GM18868 (cell line): ENCODE data around the gene INA.

Source experiments
- ATAC-seq: cut with Tn5 transposase; IDR thresholded peaks from one replicate; pipeline ENCODE4 v1.9.1; 2021; ENCODE audit warnings: mild to moderate bottlenecking, moderate library complexity; ENCODE audit not compliant: unreplicated experiment

INA gene

DNA sequence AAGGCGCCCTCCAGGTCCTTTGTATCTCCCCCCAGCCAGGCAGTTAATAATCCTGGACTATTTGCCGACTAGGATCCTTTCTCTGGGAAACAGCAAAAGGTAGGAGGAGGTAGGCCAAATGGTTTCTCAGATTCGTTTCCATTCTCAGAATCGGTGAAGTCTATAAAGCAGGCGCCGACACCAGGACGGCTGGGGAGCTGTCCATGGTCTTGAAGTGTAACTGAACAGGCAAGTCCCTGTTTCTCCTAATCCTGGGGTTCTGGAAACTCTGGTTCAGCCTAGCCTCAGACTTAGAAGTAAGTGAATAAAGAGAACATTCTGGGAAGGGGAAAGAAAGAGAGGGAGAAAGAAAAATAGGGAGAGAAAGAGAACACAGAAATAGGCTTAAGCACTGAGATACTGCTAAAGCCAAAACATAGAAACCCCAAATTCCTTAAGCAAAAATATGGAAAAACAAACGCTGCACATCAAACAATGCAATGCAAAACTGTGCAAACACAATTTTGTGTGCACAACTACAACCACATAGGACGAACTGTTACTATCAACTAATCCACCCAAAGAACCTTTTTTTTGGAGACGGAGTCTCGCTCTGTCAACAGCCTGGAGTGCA lies 11.1 kb upstream of the INA start:
- ATAC-seq = no peak

DNA sequence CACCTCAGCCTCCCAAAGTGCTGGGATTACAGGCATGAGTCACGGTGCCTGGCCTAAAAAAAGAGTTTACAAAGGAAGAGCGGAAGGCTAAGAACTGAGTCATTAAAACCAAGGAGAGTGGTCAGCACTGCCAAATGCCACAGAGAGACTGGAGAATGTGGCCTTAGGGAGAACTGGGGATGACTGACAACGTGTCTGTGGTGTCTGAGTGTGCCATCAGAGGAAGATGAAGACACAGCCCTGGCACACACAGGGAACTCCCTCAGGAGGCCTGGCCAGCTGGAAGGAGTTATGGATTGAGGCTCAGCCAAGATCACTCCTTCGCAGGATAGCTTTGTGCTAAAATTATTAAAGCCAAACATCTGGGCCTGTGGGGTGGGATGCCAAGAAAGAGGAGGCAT lies 3.9 kb upstream of the INA start:
- no peak for ATAC-seq

DNA sequence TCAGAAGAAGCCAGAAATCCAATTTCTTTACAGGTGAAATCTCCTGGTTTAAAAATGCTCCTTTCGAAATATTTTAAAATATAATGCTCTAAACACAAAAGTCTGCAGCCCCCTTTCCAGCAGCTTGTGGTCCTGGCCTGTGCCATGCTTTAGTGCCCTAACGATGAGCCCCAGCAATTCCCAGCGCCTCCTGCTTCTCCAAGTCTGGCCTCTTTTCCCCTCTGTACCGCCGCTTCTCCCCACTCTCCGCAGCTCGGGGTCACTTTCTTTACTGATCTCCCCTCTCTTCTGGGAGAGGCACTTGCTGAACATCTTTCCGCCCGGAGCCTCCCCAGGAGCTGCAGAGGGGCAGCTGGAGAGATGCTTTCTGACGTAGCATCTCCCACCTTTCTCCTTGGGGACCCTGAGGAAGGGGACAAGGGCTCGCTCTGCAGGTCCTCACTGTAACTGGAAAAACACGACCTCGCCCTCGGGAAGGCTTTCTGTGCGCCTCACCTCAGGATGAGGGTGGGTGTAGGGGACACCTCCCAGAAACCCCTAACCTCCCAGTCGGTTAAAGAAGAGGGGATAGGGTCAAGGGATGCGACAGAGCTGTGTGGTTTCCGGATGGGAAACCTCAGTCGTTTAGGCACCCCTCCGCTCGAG lies 565 bp upstream of the INA start:
- ATAC-seq = no peak

DNA sequence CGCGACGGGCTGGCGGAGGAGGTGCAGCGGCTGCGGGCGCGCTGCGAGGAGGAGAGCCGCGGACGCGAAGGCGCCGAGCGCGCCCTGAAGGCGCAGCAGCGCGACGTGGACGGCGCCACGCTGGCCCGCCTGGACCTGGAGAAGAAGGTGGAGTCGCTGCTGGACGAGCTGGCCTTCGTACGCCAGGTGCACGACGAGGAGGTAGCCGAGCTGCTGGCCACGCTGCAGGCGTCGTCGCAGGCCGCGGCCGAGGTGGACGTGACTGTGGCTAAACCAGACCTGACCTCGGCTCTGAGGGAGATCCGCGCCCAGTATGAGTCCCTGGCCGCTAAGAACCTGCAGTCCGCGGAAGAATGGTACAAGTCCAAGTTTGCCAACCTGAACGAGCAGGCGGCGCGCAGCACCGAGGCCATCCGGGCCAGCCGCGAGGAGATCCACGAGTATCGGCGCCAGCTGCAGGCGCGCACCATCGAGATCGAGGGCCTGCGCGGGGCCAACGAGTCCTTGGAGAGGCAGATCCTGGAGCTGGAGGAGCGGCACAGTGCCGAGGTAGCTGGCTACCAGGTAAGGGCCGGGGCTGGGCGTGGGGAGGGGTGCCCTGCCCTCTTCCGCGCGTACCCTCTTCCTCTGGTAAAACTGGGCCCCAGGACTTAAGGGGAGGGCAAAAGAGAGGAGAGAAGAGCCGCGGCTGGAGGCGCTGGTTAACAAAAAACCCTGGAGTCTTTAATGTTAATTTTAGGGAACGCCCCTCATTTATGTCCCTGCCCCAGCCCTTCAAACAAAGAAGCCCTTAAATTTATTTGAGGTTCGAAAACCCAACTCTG lies 987 bp downstream of the INA start:
- ATAC-seq = no peak

DNA sequence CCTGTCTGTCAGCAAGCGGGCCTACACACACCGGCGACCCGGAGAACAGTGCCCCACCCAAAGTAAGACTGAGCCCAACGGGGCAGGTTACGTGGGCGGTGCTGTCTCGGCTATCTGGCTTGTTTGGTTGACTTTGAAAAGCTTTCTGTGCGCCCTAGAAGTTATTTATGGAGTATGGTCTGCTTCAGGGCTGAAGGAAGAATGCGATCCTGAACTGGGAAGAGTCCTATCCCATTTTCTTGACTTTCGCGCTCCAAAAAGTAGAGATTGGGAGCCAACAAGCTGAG lies 1.5 kb downstream of the INA start:
- ATAC-seq = no peak

DNA sequence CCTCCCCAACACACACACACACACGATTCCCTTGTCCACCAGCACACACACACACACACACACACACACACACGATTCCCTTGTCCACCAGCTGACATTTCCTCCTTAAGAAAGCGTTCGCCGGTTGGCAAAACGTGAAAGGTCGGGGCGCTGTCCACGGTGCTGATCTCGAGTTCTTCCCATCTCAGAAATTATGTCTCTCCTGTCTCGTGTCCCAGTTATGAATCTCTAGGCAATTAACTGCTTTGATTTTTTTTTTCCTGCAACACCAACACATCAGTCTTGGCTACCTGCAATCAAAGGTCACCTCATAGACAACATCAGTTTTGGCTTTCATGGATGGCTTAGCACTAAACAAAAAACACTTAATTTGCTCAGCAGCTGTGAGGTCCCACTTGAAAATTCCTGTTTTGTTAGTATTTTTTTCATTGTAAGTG lies 1.9 kb downstream of the INA start:
- ATAC-seq = no peak

DNA sequence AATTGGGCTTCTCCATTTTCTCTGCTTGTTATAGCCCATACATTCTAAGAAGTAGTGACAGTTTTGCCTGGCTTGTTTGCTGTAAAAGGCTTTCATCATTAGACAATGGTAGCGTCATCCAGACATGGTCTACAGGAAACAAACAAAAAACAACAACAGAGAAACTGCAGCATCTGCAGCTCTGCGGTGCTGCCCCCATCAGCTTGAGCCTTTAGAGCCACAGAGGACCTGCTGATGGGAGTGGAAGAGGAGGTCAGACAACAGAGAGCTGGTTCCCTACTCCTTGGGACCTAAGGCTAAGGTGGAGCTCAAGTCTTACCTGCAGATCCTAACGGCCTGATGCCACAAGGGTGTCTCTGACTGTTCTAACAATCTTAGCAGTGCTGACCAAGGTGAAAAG lies 3.1 kb downstream of the INA start:
- ATAC-seq = no peak

DNA sequence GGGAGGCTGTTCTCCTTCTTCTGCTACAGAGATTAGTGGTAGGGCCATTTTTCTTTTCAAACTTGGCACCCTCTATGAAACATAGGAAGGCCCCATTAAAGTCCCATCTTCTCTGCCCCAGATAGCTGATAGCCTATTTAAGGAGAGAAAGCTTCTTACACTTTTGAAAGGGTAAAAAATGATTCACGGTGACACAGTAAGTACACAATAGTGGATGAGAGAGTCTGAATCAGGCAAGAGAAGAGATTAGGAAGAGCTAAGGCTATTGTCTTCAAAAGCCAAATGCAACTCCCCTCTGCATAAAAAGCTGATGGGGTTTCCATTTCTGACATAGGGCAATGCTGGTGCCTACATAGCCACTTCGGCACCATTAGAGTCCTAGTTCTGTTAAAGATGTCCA lies 3.6 kb downstream of the INA start:
- ATAC-seq = no peak

DNA sequence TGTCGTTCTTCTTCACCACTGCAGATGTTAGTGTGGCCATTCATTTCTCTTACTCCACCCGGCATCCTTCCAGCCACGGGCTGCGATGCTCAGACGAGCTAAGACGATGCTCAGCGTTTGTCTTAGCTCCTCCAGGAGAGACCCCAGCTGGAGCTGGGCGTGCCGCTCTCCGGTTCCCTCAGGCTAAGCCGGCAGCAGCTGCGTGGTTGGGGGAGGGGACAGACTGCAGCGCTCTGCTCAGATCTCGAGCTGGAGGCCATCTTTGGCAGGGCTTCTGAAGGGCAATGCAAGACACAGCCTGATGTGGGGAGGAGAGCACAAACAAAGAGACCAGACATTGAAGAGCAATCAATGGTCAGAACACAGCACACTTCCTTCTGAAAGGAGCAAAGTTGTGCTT lies 4.8 kb downstream of the INA start:
- no peak for ATAC-seq

DNA sequence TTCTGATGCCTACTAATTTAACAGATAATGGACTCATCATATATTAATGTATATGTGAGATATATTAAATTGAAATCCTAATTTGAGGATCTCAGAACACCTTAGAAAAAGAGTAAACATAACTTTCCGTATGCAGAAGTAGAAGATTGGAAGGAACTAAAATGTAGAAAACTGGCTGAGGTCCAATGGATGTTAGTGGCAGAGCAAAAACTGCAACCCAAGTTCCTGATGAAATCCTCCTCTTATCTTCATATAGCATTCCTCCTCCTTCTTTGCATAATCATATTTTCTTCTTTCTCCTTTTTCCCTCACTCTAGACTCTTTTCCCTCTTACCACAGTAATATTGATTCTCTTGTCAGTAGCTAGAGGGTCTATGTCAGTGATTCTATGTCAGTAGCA lies 6.0 kb downstream of the INA start:
- ATAC-seq = no peak

DNA sequence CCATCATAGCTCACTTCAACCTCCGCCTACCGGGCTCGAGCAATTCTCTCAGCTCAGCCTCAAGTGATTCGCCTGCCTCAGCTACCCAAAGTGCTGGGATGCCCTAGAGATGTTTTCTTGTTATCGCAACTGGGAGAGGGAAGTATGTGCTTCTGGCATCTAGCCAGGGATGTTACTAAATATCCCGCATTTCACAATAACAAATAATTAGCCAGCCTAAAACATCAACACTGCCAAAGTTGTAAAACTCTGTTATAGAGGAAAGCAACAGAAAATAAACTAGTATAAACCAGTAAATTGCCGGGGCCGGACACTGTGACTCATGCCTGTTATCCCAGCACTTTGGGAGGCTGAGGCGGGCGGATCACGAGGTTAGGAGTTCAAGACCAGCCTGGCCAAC lies 7.2 kb downstream of the INA start:
- ATAC-seq = no peak

DNA sequence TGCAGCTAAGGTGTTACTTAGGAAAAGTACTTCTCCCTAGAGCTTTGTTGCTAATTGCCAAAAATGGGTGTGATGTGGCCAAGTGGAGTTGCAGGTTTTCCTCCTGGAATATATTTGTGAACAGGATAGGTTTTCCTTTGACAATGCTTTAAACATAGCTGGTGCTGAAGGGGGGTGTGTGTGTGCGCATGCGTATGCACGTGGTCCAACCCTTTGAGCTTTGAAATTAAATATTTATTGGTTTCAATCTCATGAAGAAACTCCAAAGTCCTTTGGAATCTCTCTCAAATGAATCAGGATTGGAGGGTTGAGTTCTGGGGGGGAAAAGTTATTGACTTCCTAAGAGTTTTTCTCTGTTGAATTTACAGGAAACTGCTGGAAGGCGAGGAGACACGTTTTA lies 11.1 kb downstream of the INA start:
- ATAC-seq = no peak

DNA sequence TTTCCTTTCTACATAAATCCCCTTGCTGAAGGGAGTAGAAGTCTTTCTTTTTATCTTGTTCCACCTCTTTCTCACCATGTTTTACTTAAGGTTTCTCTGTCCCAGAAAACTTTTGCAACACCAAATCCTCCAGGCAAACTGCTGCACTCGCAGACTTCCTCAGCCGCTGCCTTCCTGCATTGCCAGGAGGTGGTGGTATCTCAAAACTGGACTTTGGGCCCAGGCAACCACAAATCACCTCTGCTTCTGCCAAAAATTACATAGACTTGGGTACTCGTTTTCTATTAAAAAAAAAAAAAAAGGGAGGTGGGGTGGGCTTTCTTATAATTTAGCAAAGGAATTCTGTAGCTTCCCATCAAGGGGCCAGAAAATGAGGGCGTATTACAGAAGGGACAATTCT lies 14.7 kb downstream of the INA start:
- no peak for ATAC-seq

DNA sequence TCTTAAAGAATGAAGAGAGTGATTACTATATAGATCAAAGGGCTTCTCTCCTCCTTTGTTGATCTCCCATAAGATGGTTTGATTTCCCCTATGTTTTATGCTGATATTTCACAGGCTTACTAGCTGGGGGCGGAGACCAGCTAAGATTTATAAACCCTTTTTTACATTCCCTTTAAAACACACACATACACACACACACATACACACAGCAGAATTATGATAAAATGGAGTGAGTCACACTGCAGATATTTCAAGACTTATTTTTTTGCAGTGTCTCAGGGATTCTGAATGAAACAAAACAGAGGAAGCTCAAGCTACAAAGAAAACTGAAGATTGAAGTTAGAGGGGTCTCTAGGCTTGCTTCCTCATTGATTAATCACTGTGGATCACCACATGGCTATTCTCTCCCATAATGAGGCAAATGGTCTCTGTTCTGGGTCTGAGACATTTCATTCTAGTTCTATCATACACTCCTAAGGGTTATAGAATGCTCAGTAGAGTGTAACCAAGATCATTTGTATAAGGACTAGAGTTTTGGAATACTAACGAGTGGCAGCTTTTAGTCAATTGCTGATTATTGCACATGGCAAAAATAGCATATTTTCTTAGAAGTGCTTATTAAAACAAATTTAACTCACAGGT lies 18.6 kb downstream of the INA start:
- ATAC-seq = no peak

DNA sequence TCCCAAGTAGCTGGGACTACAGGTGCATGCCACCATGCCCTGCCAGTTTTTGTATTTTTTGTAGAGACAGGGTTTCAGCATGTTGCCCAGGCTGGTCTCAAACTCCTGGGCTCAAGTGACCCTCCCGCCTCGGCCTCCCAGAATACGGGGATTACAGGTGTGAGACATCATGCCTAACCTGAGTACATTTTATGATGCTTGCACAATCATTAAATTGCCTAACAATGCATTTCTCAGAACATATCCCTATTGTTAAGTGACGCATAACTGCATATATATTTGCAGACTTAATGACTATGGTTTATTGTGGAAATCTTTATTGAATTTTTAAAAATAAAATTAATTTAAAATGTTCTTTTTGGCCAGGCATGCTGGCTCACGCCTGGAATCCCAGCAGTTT lies 30.7 kb downstream of the INA start:
- ATAC-seq = no peak

DNA sequence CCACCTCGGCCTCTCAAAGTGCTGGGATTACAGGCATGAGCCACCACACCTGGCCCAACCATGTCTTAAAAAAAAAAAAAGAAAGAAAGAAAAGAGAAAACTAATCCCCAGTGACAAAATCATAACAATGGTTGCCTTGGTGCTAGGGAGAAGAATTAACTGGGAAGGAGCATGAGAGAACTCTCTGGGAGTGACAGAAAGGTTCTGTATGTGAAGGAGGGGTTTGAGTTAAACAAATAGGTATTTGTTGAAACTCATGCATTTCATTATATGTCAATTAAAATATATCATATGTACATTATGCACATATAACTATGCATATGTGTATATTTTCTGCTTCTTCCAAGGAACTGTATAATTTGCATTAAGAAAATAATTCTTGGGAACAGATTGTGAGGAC lies 33.3 kb downstream of the INA start:
- ATAC-seq = no peak

DNA sequence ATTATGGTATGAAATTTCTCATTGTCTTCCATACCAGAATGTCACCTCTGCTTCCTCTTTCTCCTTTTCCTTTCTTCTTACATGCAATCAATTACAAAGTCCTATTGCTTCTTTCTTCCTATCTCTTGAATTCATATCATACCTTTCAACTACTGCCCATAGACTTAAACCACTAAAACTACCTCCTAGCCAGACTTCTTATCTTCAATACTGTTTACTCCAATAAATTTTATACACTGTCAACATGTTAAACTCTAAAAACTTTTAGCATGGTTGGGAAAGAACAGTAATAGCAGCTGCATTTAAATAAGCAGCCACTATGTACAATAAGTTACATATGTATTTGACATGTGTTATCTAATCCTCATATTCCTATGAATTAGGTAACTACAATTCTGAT lies 39.1 kb downstream of the INA start:
- ATAC-seq = no peak

DNA sequence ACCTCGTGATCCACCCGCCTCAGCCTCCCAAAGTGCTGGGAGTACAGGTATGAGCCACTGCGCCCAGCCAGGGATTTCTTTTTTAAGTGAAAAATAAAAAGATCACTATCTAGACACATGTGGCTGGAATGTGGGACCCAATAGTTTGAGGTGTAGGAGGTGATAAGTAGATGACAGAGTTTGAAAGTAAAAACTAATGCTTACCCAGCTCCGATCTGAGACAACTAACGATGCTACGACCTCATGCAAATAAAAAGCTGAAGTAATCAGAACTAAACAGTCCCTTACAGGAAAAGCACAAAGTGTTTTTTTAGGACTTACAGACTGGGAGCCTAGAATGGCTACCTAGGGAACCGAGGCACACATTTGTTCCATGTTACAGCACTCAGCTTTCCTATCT lies 51.0 kb downstream of the INA start:
- no peak for ATAC-seq

DNA sequence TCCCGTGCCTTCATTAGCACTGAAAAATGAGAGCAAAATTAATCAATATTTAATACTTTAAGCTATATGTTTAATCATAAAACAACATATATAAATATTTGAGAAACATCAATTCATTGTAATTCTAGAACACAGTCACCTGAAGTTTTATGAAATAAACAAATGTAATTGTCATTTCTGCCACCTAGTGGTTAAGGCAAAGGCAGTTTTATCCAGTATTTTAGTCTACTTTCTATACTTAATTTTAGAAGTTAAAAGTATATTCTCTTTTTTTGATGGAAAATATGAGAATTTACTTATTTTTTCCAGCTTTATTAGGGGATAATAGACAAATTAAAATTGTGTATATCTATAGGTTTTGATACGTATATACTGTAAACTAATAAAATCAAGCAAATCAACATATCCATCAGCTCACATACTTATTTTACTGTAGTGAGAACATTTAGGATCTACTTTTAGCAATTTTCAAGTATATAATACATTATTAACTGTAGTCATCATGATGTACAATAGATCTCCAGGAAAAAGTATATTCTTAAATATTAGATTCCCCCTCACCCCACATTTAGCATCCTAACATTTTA lies 57.1 kb downstream of the INA start:
- no peak for ATAC-seq

DNA sequence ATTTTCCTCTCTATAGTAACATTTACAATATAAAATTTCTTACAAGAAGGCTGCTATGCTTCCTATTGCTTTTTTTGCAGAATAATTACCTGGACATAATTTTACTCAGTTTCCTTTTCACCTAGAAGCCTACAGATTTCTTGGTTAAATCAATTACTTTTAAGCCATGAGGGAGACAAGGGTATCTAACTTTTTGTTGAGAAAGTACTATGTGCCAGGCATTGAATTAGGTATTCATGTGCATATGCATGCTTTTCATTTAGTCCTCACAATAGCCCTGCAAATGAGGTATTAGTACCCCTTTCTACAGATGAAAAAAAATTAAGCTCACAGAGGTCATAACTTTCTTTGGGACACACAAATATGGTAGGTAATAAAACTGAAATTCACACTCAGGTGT lies 57.6 kb downstream of the INA start:
- no peak for ATAC-seq

DNA sequence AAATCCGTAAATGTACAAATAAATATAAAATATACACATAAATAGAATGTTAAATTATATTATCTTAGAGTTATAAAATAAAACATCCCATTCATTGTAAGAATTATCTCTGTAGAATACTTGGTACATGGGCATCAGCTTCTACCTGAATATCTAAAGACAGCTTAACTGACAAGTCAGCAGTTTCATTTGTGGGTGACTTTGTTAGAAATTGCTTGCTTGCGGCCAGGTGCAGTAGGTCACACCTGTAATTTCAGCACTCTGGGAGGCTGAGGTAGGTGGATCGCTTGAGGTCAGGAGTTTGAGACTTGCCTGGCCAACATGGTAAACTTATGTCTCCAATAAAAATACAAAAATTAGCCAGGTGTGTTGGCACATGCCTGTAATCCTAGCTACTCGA lies 59.4 kb downstream of the INA start:
- ATAC-seq = no peak
